ENCODE results near the gene PTPRS. TPM values are rescaled to one million over a fixed set of nuclear protein-coding genes. Genes with fewer than 3 reads are reported as not detected.

PTPRS gene
- total RNA-seq, 1 donor: 218 TPM

DNA sequence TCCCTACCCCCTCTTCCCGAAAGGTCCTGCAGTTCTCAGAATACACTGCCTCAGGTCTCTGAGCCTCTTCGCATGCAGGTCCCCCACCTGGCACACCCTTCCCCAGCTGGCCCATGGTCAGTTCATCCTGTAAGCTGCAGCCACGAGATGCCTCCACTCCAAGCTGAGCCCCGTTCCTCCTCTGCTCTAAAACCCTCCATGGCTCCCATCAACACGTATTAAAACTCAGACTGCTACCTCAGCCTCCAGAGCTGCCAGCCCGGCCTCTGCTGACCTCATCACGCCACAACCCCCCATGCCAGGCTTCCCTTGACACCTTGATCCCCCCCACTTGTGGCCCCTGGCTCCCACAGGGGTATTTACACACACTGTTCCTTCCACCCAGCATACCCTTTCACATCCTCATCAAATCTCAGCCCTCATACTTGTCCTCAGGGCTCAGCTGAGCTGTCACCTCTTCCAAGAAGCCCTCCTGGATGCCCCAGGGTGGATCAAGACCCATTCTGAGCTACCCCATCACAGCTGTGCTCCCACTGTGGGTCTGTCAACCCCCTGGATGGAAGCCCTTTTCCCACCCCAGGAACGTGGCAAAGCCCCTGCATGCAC is 48.9 kb downstream of the PTPRS start:
- peak overlapping the region; percentile 81 for H3K4me3 ChIP-seq (ENCODE audit: insufficient read depth, low read length)
- H3K36me3 ChIP-seq (ENCODE audit: insufficient read depth, low read length): no peaks in the 10 kb centered on the region
- peak overlapping the region; percentile 96 for H3K4me2 ChIP-seq (ENCODE audit: insufficient read depth, low read length)
- H3K27me3 ChIP-seq (ENCODE audit: insufficient read depth, low read length): no peaks in the 10 kb centered on the region
- DNase-seq (ENCODE audit: insufficient read length, low spot score, missing footprints): peak; percentile 83
- no peak overlapping the region for H3K27ac ChIP-seq (ENCODE audit: low read depth, low read length)
- H3K4me1 ChIP-seq (ENCODE audit: insufficient read depth, low read length): peaks cover 41% of the 10 kb centered on the region
- peaks cover 56% of the 10 kb centered on the region for H4K20me1 ChIP-seq (ENCODE audit: insufficient read depth, low read length)
- no peaks in the 10 kb centered on the region for H3K9me3 ChIP-seq (ENCODE audit: low read depth, low read length)
- H3K79me2 ChIP-seq (ENCODE audit: insufficient read depth, low read length): peaks cover 55% of the 10 kb centered on the region
- no peak overlapping the region for H2AFZ ChIP-seq (ENCODE audit: low read length)
- TF ChIP-seq, protein P1, sequence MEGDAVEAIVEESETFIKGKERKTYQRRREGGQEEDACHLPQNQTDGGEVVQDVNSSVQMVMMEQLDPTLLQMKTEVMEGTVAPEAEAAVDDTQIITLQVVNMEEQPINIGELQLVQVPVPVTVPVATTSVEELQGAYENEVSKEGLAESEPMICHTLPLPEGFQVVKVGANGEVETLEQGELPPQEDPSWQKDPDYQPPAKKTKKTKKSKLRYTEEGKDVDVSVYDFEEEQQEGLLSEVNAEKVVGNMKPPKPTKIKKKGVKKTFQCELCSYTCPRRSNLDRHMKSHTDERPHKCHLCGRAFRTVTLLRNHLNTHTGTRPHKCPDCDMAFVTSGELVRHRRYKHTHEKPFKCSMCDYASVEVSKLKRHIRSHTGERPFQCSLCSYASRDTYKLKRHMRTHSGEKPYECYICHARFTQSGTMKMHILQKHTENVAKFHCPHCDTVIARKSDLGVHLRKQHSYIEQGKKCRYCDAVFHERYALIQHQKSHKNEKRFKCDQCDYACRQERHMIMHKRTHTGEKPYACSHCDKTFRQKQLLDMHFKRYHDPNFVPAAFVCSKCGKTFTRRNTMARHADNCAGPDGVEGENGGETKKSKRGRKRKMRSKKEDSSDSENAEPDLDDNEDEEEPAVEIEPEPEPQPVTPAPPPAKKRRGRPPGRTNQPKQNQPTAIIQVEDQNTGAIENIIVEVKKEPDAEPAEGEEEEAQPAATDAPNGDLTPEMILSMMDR (IDR thresholded peaks at IDR 0.05; ENCODE audit: extremely low read depth, low read depth, low read length): no peak

Other genes starting within 250 kb of the PTPRS start
- gene ZNRF4, start 114.6 kb upstream of the PTPRS start, total RNA-seq: not detected in 2 replicates
- under 0.01 and 0.36 TPM in 2 replicates for gene TINCR, start 227.1 kb upstream of the PTPRS start, total RNA-seq

All from osteoblast (primary cell).